AG04450 (cell line): Measurements from ENCODE around the gene VRK3. TPM values are rescaled to one million over a fixed set of nuclear protein-coding genes. Genes with fewer than 3 reads are reported as not detected.

Source experiments
- CTCF ChIA-PET: fragments of 300-600, 350-600 bp; formaldehyde crosslinking; extraction: SDS; loops from one replicate; lab custom pipeline; 2022; ENCODE audit warnings: antibody characterized with exemption, inconsistent platforms; lab: Charles Lee
- POLR2A ChIA-PET: fragments of 350-600 bp; formaldehyde crosslinking; extraction: SDS; loops from one replicate; lab custom pipeline; 2021; ENCODE audit warnings: antibody characterized with exemption, inconsistent platforms; lab: Yijun Ruan, JAX
- DNase-seq: peaks from one replicate; pipeline ENCODE4 v3.0.0-alpha.2; 2011; ENCODE audit warnings: low read depth, low spot score
- H3K27ac ChIP-seq: one replicate; pipeline ENCODE4 v1.5.1; 2012; ENCODE audit warnings: low read depth, low read length, control low read depth
- H3K27me3 ChIP-seq: one replicate; pipeline ENCODE4 v1.6.0; 2012; ENCODE audit warnings: low read length; ENCODE audit not compliant: control insufficient read depth, insufficient read depth
- H3K4me3 ChIP-seq: 2 replicates; pipeline ENCODE4 v1.5.1; 2011; ENCODE audit warnings: mild to moderate bottlenecking, low read depth, low read length, control low read depth
- H3K9me3 ChIP-seq: 2 replicates; pipeline ENCODE4 v1.5.1; 2012; ENCODE audit warnings: low read length; ENCODE audit not compliant: control insufficient read depth, insufficient read depth
- polyA plus RNA-seq: library from polyadenylated mRNA; depleted of rRNA; stranded (reverse); fragments of >200 nt; gene quantifications from 2 replicates; pipeline ENCODE4 v1.2.3, GENCODE V29; 2011
- TF ChIP-seq, protein P1 (sequence below): IDR thresholded peaks from 2 replicates; pipeline ENCODE4 v1.5.1; 2011; ENCODE audit warnings: low read depth, low read length, control low read depth, inconsistent platforms

Gene VRK3
- polyA plus RNA-seq, 1 experiment = 22.5 TPM

- DNase-seq = no peak
These were observed 86.5 kb downstream of the VRK3 start for GRCh38 chr19:49938662-49939061.

DNA sequence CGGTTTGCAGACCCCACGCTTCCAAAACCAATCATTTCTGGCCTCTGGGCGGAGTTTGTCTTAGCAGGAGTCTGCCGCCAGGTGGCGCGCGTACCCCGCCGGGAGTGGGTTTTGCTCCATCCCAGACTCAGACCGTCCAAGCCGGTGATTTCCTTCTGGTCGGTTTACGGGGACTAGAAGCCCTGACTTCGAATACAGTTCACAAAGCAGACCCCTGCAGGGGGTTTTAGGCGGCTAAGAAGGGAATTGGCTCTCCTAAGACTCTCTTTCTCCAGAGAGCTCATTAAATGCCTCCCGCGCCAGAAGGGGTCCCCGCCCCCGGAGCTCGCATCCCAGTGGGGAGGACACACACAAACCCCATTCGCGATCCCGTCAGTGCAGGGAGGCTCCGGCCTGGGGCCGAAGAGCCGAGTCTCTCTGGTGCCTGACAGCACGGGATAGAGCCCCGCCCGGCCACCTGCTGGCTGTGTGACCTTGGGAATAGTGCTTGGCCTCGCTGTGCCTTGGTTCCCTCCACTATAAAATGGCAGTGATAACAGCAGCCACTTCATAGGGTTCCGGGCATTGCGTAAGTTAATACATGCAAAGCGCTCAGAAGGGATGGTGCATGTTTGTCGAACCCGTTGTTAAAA is 87.3 kb downstream of the VRK3 start:
- Histone ChIP-seq H3K4me3 (peak overlapping the region; percentile 41), H3K9me3 (no peaks in the 10 kb centered on the region; the same call in 1 of the 2 replicates), H3K27me3 (peaks cover 2% of the 10 kb centered on the region), H3K27ac (no peak overlapping the region)
- DNase-seq = peak; percentile 24
- POLR2A ChIA-PET = no interaction called here
- TF ChIP-seq, protein P1, sequence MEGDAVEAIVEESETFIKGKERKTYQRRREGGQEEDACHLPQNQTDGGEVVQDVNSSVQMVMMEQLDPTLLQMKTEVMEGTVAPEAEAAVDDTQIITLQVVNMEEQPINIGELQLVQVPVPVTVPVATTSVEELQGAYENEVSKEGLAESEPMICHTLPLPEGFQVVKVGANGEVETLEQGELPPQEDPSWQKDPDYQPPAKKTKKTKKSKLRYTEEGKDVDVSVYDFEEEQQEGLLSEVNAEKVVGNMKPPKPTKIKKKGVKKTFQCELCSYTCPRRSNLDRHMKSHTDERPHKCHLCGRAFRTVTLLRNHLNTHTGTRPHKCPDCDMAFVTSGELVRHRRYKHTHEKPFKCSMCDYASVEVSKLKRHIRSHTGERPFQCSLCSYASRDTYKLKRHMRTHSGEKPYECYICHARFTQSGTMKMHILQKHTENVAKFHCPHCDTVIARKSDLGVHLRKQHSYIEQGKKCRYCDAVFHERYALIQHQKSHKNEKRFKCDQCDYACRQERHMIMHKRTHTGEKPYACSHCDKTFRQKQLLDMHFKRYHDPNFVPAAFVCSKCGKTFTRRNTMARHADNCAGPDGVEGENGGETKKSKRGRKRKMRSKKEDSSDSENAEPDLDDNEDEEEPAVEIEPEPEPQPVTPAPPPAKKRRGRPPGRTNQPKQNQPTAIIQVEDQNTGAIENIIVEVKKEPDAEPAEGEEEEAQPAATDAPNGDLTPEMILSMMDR = peak; percentile 98
- CTCF ChIA-PET = interaction anchor here (0.5 to 3.0 kb wide), 30 partner anchors 9 to 377 kb away, joined by 3 to 28 read pairs (median 4); partner anchors contain the start of genes ATF5, NUP62 and ZNF473

More at GRCh38 chr19:49938662-49939061, 86.5 kb downstream of the VRK3 start:
- Histone ChIP-seq H3K27me3 (peaks cover 2% of the 10 kb centered on the region), H3K27ac (no peak overlapping the region), H3K9me3 (no peaks in the 10 kb centered on the region), H3K4me3 (no peak overlapping the region)
- TF ChIP-seq, protein P1 = no peak
- ChIA-PET POLR2A (no interaction called here), CTCF (interaction anchor here (1.5 to 3.0 kb wide), 6 partner anchors 10 to 197 kb away, joined by 4 to 28 read pairs (median 14); no protein-coding TSS in a partner anchor)

- TF ChIP-seq, protein P1 = no peak
- Histone ChIP-seq H3K4me3 (no peak overlapping the region), H3K9me3 (no peaks in the 10 kb centered on the region; the same call in 1 of the 2 replicates), H3K27me3 (peaks cover 2% of the 10 kb centered on the region), H3K27ac (no peak overlapping the region)
- ChIA-PET CTCF (interaction anchor here (0.6 kb wide), 1 partner anchor 18 kb away, joined by 3 read pairs; no protein-coding TSS in a partner anchor), POLR2A (no interaction called here)
- no peak for DNase-seq
These were observed 88.6 kb downstream of the VRK3 start for GRCh38 chr19:49936549-49936948.

DNA sequence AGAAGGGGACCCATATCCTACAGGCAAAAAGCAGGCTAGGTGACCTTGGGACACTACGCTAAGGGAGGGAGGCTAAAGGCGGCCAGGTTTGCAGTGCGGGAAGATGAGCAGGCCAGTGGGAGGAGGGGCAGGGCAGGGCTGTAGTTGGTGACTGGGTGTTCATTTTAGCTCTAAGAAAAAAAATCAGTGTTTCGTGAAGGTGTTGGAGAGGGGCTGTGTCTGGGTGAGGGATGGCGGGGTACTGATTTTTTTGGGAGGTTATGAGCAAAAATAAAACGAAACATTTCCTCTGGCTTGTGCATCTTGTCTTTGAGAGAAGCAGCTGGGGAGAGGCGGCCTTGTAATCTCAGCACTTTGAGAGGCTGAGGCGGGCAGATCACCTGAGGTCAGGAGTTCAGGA is 91.5 kb downstream of the VRK3 start:
- Histone ChIP-seq H3K27ac (no peak overlapping the region), H3K4me3 (no peak overlapping the region), H3K27me3 (no peaks in the 10 kb centered on the region), H3K9me3 (peaks cover 5% of the 10 kb centered on the region; the same call in 1 of the 2 replicates)
- POLR2A ChIA-PET = no interaction called here
- TF ChIP-seq, protein P1 = no peak
- no peak for DNase-seq
- CTCF ChIA-PET = interaction anchor here (0.5 to 1.5 kb wide), 2 partner anchors 50 to 658 kb away, joined by 3 read pairs; no protein-coding TSS in a partner anchor

GRCh38 chr19:49932731-49933131 is 92.4 kb downstream of the VRK3 start:
- ChIA-PET CTCF (interaction anchor here (1.5 kb wide), 1 partner anchor 51 kb away, joined by 3 read pairs; no protein-coding TSS in a partner anchor), POLR2A (no interaction called here)
- H3K4me3 ChIP-seq = no peak overlapping the region
- H3K27me3 ChIP-seq = no peaks in the 10 kb centered on the region
- no peak for DNase-seq
- H3K9me3 ChIP-seq = peaks cover 5% of the 10 kb centered on the region; the same call in 1 of the 2 replicates
- TF ChIP-seq, protein P1 = no peak
- no peak overlapping the region for H3K27ac ChIP-seq
